ENCODE measurements around the gene AKR1D1. TPM values are rescaled to one million over a fixed set of nuclear protein-coding genes. Genes with fewer than 3 reads are reported as not detected.

Gene AKR1D1
- total RNA-seq, 1 experiment from 2014 or later: 0.10 TPM

DNA sequence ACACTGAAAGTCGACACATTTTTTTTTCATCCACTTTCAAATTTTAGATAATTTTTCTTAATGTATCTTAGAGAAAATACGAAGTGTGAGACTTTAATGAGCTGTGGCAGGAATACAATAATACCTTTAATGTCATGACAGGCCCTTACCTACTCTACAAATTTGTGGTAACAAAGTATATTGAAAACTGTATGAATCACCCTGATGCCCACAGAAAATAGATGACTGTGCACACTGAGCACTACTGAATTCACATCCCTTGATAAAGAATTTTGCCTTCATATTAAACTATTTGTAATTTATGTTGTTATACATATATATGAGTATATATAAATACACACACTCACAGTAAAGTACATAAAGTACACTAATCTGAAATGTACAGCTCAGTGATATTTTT is 51.7 kb downstream of the AKR1D1 start:
- Histone ChIP-seq H3K27ac (ENCODE audit: low read depth, low read length) (no peak overlapping the region), H2AFZ (ENCODE audit: low read depth, low read length, poor library complexity, severe bottlenecking) (no peak overlapping the region), H3K36me3 (ENCODE audit: control insufficient read depth in 1 of 2, insufficient read depth in 2 of 2, low read length in 2 of 2) (no peaks in the 10 kb centered on the region), H3K9ac (ENCODE audit: low read length) (no peak overlapping the region), H3K4me1 (ENCODE audit: control insufficient read depth in 1 of 2, insufficient read depth in 2 of 2, low read length in 2 of 2) (peaks cover 0 to 5% of the 10 kb centered on the region in 2 experiments; a peak in 1 of 4 replicates), H3K79me2 (ENCODE audit: insufficient read depth, low read length) (no peaks in the 10 kb centered on the region), H3K4me3 (replicated peaks in 1 of 2; ENCODE audit: low read depth in 1 of 2, low read length in 2 of 2) (no peak overlapping the region), H3K27me3 (ENCODE audit: insufficient read depth, low read length) (no peaks in the 10 kb centered on the region), H3K9me3 (ENCODE audit: control insufficient read depth in 1 of 2, insufficient read depth in 1 of 2, low read depth in 1 of 2, low read length in 2 of 2) (no peaks in the 10 kb centered on the region), H3K4me2 (ENCODE audit: low read length) (no peak overlapping the region), H4K20me1 (ENCODE audit: insufficient read depth) (no peaks in the 10 kb centered on the region), H3K9me2 (ENCODE audit: insufficient read depth) (no peaks in the 10 kb centered on the region)
- TF ChIP-seq SRF (IDR thresholded peaks at IDR 0.05; ENCODE audit: low read depth) (no peak), YY1 (IDR thresholded peaks at IDR 0.05; ENCODE audit: extremely low read depth, insufficient replicate concordance, low read depth, low read length) (no peak), JUND (IDR thresholded peaks at IDR 0.05) (no peak), ELF1 (IDR thresholded peaks at IDR 0.05; ENCODE audit: borderline replicate concordance, low read depth) (no peak), SP1 (IDR thresholded peaks at IDR 0.05; ENCODE audit: low read depth) (no peak), EGR1 (IDR thresholded peaks at IDR 0.05; ENCODE audit: low read depth) (no peak), ZFX (IDR thresholded peaks at IDR 0.05) (no peak), CBX3 (IDR thresholded peaks at IDR 0.05; ENCODE audit: low read depth) (no peak), CEBPB (IDR thresholded peaks at IDR 0.05; ENCODE audit: low read depth) (no peak), POLR2AphosphoS5 (IDR thresholded peaks at IDR 0.05; ENCODE audit: low read depth, low read length) (no peak)
- TF ChIP-seq, protein P1, sequence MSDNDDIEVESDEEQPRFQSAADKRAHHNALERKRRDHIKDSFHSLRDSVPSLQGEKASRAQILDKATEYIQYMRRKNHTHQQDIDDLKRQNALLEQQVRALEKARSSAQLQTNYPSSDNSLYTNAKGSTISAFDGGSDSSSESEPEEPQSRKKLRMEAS (IDR thresholded peaks at IDR 0.05): no peak
- TF ChIP-seq, protein P2, sequence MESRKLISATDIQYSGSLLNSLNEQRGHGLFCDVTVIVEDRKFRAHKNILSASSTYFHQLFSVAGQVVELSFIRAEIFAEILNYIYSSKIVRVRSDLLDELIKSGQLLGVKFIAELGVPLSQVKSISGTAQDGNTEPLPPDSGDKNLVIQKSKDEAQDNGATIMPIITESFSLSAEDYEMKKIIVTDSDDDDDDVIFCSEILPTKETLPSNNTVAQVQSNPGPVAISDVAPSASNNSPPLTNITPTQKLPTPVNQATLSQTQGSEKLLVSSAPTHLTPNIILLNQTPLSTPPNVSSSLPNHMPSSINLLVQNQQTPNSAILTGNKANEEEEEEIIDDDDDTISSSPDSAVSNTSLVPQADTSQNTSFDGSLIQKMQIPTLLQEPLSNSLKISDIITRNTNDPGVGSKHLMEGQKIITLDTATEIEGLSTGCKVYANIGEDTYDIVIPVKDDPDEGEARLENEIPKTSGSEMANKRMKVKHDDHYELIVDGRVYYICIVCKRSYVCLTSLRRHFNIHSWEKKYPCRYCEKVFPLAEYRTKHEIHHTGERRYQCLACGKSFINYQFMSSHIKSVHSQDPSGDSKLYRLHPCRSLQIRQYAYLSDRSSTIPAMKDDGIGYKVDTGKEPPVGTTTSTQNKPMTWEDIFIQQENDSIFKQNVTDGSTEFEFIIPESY (IDR thresholded peaks at IDR 0.05; ENCODE audit: extremely low read depth, insufficient replicate concordance, low read length): no peak
- TF ChIP-seq, protein P3, sequence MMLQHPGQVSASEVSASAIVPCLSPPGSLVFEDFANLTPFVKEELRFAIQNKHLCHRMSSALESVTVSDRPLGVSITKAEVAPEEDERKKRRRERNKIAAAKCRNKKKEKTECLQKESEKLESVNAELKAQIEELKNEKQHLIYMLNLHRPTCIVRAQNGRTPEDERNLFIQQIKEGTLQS (IDR thresholded peaks at IDR 0.05): no peak
- TF ChIP-seq, protein P4, sequence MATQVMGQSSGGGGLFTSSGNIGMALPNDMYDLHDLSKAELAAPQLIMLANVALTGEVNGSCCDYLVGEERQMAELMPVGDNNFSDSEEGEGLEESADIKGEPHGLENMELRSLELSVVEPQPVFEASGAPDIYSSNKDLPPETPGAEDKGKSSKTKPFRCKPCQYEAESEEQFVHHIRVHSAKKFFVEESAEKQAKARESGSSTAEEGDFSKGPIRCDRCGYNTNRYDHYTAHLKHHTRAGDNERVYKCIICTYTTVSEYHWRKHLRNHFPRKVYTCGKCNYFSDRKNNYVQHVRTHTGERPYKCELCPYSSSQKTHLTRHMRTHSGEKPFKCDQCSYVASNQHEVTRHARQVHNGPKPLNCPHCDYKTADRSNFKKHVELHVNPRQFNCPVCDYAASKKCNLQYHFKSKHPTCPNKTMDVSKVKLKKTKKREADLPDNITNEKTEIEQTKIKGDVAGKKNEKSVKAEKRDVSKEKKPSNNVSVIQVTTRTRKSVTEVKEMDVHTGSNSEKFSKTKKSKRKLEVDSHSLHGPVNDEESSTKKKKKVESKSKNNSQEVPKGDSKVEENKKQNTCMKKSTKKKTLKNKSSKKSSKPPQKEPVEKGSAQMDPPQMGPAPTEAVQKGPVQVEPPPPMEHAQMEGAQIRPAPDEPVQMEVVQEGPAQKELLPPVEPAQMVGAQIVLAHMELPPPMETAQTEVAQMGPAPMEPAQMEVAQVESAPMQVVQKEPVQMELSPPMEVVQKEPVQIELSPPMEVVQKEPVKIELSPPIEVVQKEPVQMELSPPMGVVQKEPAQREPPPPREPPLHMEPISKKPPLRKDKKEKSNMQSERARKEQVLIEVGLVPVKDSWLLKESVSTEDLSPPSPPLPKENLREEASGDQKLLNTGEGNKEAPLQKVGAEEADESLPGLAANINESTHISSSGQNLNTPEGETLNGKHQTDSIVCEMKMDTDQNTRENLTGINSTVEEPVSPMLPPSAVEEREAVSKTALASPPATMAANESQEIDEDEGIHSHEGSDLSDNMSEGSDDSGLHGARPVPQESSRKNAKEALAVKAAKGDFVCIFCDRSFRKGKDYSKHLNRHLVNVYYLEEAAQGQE (IDR thresholded peaks at IDR 0.05; ENCODE audit: low read depth): no peak
- BruUV-seq (replicated peaks): no TSS peak
- no peak for DNase-seq (ENCODE audit: low read depth, low spot score)
- CTCF ChIA-PET: no interaction called here
- POLR2A ChIA-PET: no interaction called here
- RAD21 ChIA-PET (ENCODE audit: low non-redundant PET in 1 of 2, low total read pairs in 2 of 2, uncharacterized antibody in 2 of 2, unreplicated experiment in 2 of 2): no interaction called here
- intact Hi-C loops (cut with micrococcal nuclease): no loop called here
- ATAC-seq: no peak
